Measurements from ENCODE around the gene CFAP57.

Gene CFAP57

GRCh38 chr1:43246466-43247213 lies 74.5 kb downstream of the CFAP57 start:
- DNase-seq (ENCODE audit: low spot score), result no peak
- TF ChIP-seq, protein P1, sequence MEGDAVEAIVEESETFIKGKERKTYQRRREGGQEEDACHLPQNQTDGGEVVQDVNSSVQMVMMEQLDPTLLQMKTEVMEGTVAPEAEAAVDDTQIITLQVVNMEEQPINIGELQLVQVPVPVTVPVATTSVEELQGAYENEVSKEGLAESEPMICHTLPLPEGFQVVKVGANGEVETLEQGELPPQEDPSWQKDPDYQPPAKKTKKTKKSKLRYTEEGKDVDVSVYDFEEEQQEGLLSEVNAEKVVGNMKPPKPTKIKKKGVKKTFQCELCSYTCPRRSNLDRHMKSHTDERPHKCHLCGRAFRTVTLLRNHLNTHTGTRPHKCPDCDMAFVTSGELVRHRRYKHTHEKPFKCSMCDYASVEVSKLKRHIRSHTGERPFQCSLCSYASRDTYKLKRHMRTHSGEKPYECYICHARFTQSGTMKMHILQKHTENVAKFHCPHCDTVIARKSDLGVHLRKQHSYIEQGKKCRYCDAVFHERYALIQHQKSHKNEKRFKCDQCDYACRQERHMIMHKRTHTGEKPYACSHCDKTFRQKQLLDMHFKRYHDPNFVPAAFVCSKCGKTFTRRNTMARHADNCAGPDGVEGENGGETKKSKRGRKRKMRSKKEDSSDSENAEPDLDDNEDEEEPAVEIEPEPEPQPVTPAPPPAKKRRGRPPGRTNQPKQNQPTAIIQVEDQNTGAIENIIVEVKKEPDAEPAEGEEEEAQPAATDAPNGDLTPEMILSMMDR (IDR thresholded peaks at IDR 0.05; ENCODE audit: extremely low read depth, missing control alignments), result no peak

DNA sequence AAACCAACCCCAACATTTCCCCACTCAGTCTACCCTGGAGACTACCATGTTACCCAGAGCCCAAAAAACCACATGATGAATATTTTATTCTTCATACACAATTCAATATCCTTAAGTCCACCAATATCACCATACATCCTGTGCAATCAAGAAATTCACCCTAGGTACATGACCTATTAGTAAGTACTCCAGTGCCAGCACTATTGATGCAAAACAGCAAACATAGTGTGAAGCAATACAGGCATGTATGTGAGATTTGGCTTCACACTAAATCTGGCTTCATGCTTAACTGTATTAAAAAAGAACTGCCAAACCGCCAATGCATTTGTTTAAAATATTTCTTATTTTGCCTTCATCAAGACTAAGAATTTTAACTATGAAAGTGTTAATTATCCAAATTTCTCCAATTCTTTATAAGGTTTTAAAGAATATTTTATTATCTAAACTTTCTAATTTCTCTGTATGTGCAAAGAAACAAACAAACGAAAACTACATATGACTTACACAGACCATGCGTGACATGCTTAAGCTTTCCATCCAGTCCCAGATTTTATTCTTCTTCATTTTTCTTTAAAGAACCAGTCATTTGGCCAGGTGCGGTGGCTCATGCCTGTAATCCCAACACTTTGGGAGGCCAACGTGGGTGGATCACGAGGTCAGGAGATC lies 75.3 kb downstream of the CFAP57 start:
- DNase-seq (ENCODE audit: low spot score), result no peak
- TF ChIP-seq, protein P1 (IDR thresholded peaks at IDR 0.05; ENCODE audit: extremely low read depth, missing control alignments), result no peak

DNA sequence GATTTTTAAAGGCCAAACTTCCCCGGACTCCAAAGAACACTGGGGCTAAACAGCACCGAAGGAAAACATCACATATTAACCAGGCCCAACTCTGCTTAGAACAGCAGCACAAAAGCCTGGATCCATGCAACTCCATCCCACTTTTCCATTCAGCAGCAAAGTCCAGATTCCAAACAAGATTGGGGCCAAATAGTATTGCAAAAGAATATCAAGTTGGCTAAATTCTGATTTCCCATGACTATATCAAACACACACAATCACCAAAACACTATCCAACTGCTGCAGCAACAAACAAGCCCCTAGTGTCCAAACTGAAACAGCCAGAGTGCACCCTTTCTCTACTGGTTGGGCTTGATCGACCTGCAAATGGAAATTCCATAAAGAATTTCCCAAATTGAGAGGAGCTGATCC lies 78.2 kb downstream of the CFAP57 start:
- TF ChIP-seq, protein P1 (IDR thresholded peaks at IDR 0.05; ENCODE audit: extremely low read depth, missing control alignments), result no peak

GRCh38 chr1:43251024-43251423 lies 78.9 kb downstream of the CFAP57 start:
- TF ChIP-seq, protein P1 (IDR thresholded peaks at IDR 0.05; ENCODE audit: extremely low read depth, missing control alignments), result no peak
- DNase-seq (ENCODE audit: low spot score), result no peak

More for the DNA sequence above, 78.2 kb downstream of the CFAP57 start:
- no peak for DNase-seq (ENCODE audit: low spot score)

DNA sequence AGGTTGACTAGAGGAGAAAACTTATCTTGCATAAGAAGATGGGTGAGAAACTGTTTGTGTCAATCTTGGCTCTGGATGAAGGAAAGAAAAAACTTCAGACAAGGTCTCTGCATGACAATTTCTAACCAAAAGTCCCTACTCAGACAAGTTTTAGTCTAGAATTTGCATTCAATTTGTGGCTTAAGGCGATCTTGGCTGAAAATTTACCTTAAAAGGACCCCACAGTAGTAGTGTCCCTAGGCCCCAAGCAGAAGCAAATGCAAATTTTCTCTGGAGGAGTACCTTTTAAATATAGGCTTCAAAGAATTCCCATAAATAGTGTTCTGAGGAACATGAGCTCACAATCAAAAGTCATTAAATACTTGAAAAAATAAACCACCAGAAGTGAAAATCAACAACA lies 80.1 kb downstream of the CFAP57 start:
- TF ChIP-seq, protein P1 (IDR thresholded peaks at IDR 0.05; ENCODE audit: extremely low read depth, missing control alignments), result no peak
- no peak for DNase-seq (ENCODE audit: low spot score)

DNA sequence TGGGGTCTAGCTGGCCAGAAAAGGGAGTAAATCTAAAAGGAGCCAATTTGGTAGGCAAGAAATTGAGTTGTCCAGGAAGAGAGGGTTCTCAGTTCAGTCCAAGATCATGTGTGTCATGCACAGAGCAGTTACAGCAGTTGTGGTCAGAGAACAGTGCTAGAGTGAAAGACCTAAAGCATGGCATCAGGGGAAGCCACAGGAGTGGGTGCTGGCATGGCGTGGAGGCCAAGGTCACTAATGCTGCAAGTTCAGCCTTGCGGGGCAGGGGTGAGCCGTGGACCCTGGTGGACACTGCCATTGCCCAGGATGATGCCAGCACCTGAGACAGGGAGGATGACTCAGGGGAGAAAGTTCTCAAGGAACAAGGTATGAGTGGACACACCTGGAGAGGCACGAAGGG lies 81.0 kb downstream of the CFAP57 start:
- TF ChIP-seq, protein P1 (IDR thresholded peaks at IDR 0.05; ENCODE audit: extremely low read depth, missing control alignments), result no peak
- DNase-seq (ENCODE audit: low spot score), result no peak

GRCh38 chr1:43253876-43254275 lies 81.7 kb downstream of the CFAP57 start:
- TF ChIP-seq, protein P1 (IDR thresholded peaks at IDR 0.05; ENCODE audit: extremely low read depth, missing control alignments), result no peak
- no peak for DNase-seq (ENCODE audit: low spot score)

Measured in GM20000 (cell line).